Endothelial cell (in vitro differentiated cells): Measurements from ENCODE around the gene SLC22A23. TPM values are rescaled to one million over a fixed set of nuclear protein-coding genes. Genes with fewer than 3 reads are reported as not detected.

Experiments
- DNase-seq: peaks from one replicate; pipeline ENCODE4 v3.0.0; 2021; ENCODE audit warnings: low spot score
- H3K27ac Mint-ChIP-seq: one replicate; pipeline ENCODE4 v1.8.0; 2021; ENCODE audit warnings: mixed read lengths, inconsistent platforms; ENCODE audit not compliant: unreplicated experiment
- H3K27me3 Mint-ChIP-seq: one replicate; pipeline ENCODE4 v1.8.0; 2021; ENCODE audit warnings: mild to moderate bottlenecking, moderate library complexity, mixed read lengths, inconsistent platforms; ENCODE audit not compliant: unreplicated experiment
- H3K36me3 Mint-ChIP-seq: one replicate; pipeline ENCODE4 v1.8.0; 2021; ENCODE audit warnings: mild to moderate bottlenecking, low read depth, mixed read lengths, inconsistent platforms; ENCODE audit not compliant: unreplicated experiment
- H3K4me1 Mint-ChIP-seq: one replicate; pipeline ENCODE4 v1.8.0; 2021; ENCODE audit warnings: mild to moderate bottlenecking, mixed read lengths, inconsistent platforms; ENCODE audit not compliant: unreplicated experiment
- H3K4me3 Mint-ChIP-seq: one replicate; pipeline ENCODE4 v1.8.0; 2021; ENCODE audit warnings: mild to moderate bottlenecking, mixed read lengths, inconsistent platforms; ENCODE audit not compliant: unreplicated experiment
- H3K9me3 Mint-ChIP-seq: one replicate; pipeline ENCODE4 v1.8.0; 2021; ENCODE audit warnings: mixed read lengths, inconsistent platforms; ENCODE audit not compliant: unreplicated experiment
- CTCF ChIP-seq: fragments of 200-600 bp; sonication (generic); IDR thresholded peaks from one replicate; pipeline ENCODE4 v1.5.0; 2021; ENCODE audit warnings: antibody characterized with exemption; ENCODE audit not compliant: unreplicated experiment
- total RNA-seq: library from RNA; stranded (reverse); fragmentation: NEBNext Ultra II Directional; extraction: Animal tissue kit (Norgen Biotek cat#: 25700); gene quantifications from one replicate; pipeline ENCODE4 v1.2.1, GENCODE V29; 2021; ENCODE audit not compliant: unreplicated experiment

The SLC22A23 gene
- total RNA-seq, 1 donor from 2014 or later = 72.7 TPM

- no peak for DNase-seq
- Mint-ChIP-seq H3K27me3 (peaks cover 28% of the 10 kb centered on the region), H3K4me3 (peak overlapping the region; percentile 91), H3K9me3 (no peaks in the 10 kb centered on the region), H3K27ac (no peak overlapping the region), H3K4me1 (peaks cover 22% of the 10 kb centered on the region), H3K36me3 (peaks cover 13% of the 10 kb centered on the region)
- TF ChIP-seq CTCF = no peak
Measured at GRCh38 chr6:3226042-3226441, 230.8 kb downstream of the SLC22A23 start.

- TF ChIP-seq CTCF = no peak
- Mint-ChIP-seq H3K27ac (no peak overlapping the region), H3K9me3 (no peaks in the 10 kb centered on the region), H3K4me3 (no peak overlapping the region), H3K36me3 (peaks cover 13% of the 10 kb centered on the region), H3K4me1 (peaks cover 7% of the 10 kb centered on the region), H3K27me3 (peaks cover 11% of the 10 kb centered on the region)
- no peak for DNase-seq
Measured at GRCh38 chr6:3222506-3223038, 234.3 kb downstream of the SLC22A23 start.

- TF ChIP-seq CTCF = no peak
- Mint-ChIP-seq H3K4me3 (no peak overlapping the region), H3K27me3 (peaks cover 11% of the 10 kb centered on the region), H3K9me3 (no peaks in the 10 kb centered on the region), H3K36me3 (peaks cover 13% of the 10 kb centered on the region), H3K27ac (no peak overlapping the region), H3K4me1 (peaks cover 7% of the 10 kb centered on the region)
- no peak for DNase-seq
Measured at GRCh38 chr6:3221578-3221977, 235.3 kb downstream of the SLC22A23 start.

- H3K9me3 Mint-ChIP-seq = no peaks in the 10 kb centered on the region
Measured at GRCh38 chr6:3220366-3220765, 236.5 kb downstream of the SLC22A23 start.

More at GRCh38 chr6:3220366-3220765, 236.5 kb downstream of the SLC22A23 start:
- no peak for DNase-seq
- Mint-ChIP-seq H3K36me3 (peaks cover 13% of the 10 kb centered on the region), H3K4me3 (no peak overlapping the region), H3K4me1 (peaks cover 9% of the 10 kb centered on the region), H3K27ac (no peak overlapping the region), H3K27me3 (peaks cover 9% of the 10 kb centered on the region)
- no peak for TF ChIP-seq CTCF

Other genes starting within 250 kb of the SLC22A23 start
- 93.2 TPM for gene TUBB2B, start 229.4 kb downstream of the SLC22A23 start, total RNA-seq
- 9.7 TPM for gene PSMG4, start 198.1 kb downstream of the SLC22A23 start, total RNA-seq